ENCODE results near the gene EML1.

The EML1 gene

GRCh38 chr14:99930420-99931274 is 137.4 kb downstream of the EML1 start:
- Histone ChIP-seq H3K9ac (ENCODE audit: low read depth, low read length) (no peak overlapping the region), H3K36me3 (ENCODE audit: insufficient read depth, low read length) (no peaks in the 10 kb centered on the region), H3K4me1 (ENCODE audit: insufficient read depth, low read length) (no peaks in the 10 kb centered on the region), H3K9me3 (ENCODE audit: control insufficient read depth, insufficient read depth, low read length) (peaks cover 4% of the 10 kb centered on the region; the same call in 1 of the 2 replicates)

DNA sequence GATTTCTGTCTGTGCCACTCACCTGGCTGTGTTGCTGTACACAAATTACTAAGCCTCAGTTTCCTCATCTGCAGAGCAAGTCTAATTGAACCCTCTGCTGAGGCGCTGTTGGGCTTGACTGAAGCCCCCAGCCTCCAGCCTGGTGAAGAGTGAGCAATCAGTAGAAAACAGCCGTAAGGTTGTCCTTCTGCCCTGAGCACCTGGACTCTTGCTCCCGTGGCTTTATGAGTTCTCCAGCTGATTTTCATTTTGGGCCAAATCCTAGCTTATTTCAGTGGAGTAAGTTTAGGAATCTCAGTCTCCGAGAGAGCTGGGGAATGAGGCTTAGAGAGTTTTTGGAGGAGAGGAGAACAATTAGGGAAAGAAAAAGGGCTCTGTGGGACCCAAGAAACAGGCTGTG is 138.1 kb downstream of the EML1 start:
- peaks cover 4% of the 10 kb centered on the region; the same call in 1 of the 2 replicates for H3K9me3 ChIP-seq (ENCODE audit: control insufficient read depth, insufficient read depth, low read length)
- H3K4me1 ChIP-seq (ENCODE audit: insufficient read depth, low read length), result no peaks in the 10 kb centered on the region
- no peaks in the 10 kb centered on the region for H3K36me3 ChIP-seq (ENCODE audit: insufficient read depth, low read length)
- no peak overlapping the region for H3K9ac ChIP-seq (ENCODE audit: low read depth, low read length)

- Histone ChIP-seq H3K4me1 (ENCODE audit: insufficient read depth, low read length) (no peaks in the 10 kb centered on the region), H3K9ac (ENCODE audit: low read depth, low read length) (no peak overlapping the region), H3K9me3 (ENCODE audit: control insufficient read depth, insufficient read depth, low read length) (no peaks in the 10 kb centered on the region), H3K36me3 (ENCODE audit: insufficient read depth, low read length) (no peaks in the 10 kb centered on the region)
These were observed 142.8 kb downstream of the EML1 start for GRCh38 chr14:99936056-99936455.

DNA sequence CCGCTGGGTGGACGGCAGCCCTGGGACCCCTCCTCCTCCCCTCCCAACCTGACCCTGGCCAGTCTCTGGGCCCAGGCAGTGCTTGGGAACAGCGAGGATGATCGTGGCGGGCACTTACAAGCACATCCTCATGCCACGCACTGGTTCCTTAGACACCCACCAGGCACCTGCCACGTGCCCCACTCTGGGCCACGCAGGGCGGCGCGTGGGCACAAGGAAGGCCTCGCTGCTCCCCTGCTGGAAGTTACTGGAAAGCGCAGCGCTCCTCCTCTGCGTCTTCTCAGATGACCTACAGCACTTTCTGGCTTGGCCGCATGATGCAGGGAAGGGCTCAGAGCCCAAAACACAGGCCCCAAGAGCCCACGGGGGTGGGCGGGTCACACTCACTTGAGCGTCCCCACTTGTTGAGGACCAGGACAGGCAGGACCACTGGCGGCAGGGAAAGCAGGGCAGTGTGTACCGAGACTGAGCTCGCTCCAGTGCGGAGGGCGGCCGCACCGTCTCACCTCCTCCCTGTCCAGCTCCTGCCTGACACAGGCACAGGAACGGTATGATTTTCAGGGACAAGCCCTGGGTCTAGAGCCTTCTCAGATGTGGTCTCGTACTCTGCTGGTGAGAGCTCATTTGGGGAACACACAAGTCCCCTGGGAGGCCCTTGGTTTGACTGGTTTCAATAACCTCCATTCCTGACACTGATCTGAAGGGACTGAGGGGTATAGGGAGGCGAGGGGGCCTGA is 143.7 kb downstream of the EML1 start:
- Histone ChIP-seq H3K36me3 (ENCODE audit: insufficient read depth, low read length) (peaks cover under 1% of the 10 kb centered on the region; the same call in 1 of the 2 replicates), H3K9ac (ENCODE audit: low read depth, low read length) (no peak overlapping the region), H3K4me1 (ENCODE audit: insufficient read depth, low read length) (no peaks in the 10 kb centered on the region), H3K9me3 (ENCODE audit: control insufficient read depth, insufficient read depth, low read length) (no peaks in the 10 kb centered on the region)

DNA sequence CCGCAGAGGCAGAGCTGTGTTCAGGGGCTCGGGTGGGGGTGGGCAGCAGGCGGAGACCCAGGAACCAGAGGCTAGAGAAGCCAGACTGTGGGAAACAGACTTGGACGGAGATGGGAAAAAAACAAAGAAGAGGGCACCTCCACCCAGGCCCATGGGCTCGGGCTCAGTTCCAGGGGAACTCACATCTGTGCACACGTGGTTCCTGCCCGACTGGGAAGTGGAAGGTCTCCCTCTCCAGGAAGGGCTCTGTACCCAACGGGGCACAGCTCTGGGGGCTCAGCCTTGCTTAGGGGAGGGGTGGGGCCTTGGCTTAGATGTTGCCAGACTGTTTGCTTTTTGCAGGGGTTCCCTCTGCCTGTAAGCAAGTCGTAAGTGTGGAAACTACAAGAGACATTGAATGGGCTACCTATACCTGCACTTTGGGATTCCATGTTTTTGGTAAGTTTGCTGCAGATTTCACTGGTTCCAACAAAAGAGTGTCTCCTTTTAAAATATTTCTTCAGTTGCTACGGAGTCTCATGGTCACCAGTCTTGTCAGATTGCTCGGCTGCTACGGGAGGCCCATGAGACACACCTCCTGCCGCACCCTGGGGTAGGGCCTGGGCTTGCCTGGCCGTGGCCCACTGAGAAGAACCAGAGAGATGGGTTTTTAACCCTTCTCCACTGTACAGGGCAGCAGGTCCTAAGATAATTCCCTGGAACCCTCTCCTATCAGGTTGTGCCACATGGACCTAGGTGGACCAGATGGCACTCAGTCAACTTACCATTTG is 144.4 kb downstream of the EML1 start:
- H3K9ac ChIP-seq (ENCODE audit: low read depth, low read length), result no peak overlapping the region
- no peaks in the 10 kb centered on the region for H3K9me3 ChIP-seq (ENCODE audit: control insufficient read depth, insufficient read depth, low read length)
- no peaks in the 10 kb centered on the region for H3K4me1 ChIP-seq (ENCODE audit: insufficient read depth, low read length)
- peaks cover 3% of the 10 kb centered on the region; the same call in 1 of the 2 replicates for H3K36me3 ChIP-seq (ENCODE audit: insufficient read depth, low read length)

GRCh38 chr14:99938376-99938775 is 145.2 kb downstream of the EML1 start:
- Histone ChIP-seq H3K9me3 (ENCODE audit: control insufficient read depth, insufficient read depth, low read length) (no peaks in the 10 kb centered on the region), H3K4me1 (ENCODE audit: insufficient read depth, low read length) (no peaks in the 10 kb centered on the region), H3K9ac (ENCODE audit: low read depth, low read length) (no peak overlapping the region), H3K36me3 (ENCODE audit: insufficient read depth, low read length) (peaks cover 3% of the 10 kb centered on the region; the same call in 1 of the 2 replicates)

- Histone ChIP-seq H3K9me3 (ENCODE audit: control insufficient read depth, insufficient read depth, low read length) (no peaks in the 10 kb centered on the region), H3K4me1 (ENCODE audit: insufficient read depth, low read length) (no peaks in the 10 kb centered on the region), H3K9ac (ENCODE audit: low read depth, low read length) (no peak overlapping the region), H3K36me3 (ENCODE audit: insufficient read depth, low read length) (peaks cover 3% of the 10 kb centered on the region; the same call in 1 of the 2 replicates)
These were observed 145.7 kb downstream of the EML1 start for GRCh38 chr14:99938896-99939295.

- H3K9ac ChIP-seq (ENCODE audit: low read depth, low read length), result no peak overlapping the region
- H3K9me3 ChIP-seq (ENCODE audit: control insufficient read depth, insufficient read depth, low read length), result no peaks in the 10 kb centered on the region
- H3K4me1 ChIP-seq (ENCODE audit: insufficient read depth, low read length), result no peaks in the 10 kb centered on the region
- H3K36me3 ChIP-seq (ENCODE audit: insufficient read depth, low read length), result peaks cover 3% of the 10 kb centered on the region; the same call in 1 of the 2 replicates
These were observed 146.2 kb downstream of the EML1 start for GRCh38 chr14:99939421-99939820.

GRCh38 chr14:99940064-99940463 is 146.9 kb downstream of the EML1 start:
- Histone ChIP-seq H3K9me3 (ENCODE audit: control insufficient read depth, insufficient read depth, low read length) (no peaks in the 10 kb centered on the region), H3K4me1 (ENCODE audit: insufficient read depth, low read length) (no peaks in the 10 kb centered on the region), H3K36me3 (ENCODE audit: insufficient read depth, low read length) (peaks cover 3% of the 10 kb centered on the region; the same call in 1 of the 2 replicates), H3K9ac (ENCODE audit: low read depth, low read length) (no peak overlapping the region)

- Histone ChIP-seq H3K36me3 (ENCODE audit: insufficient read depth, low read length) (peaks cover 3% of the 10 kb centered on the region; the same call in 1 of the 2 replicates), H3K9ac (ENCODE audit: low read depth, low read length) (no peak overlapping the region), H3K4me1 (ENCODE audit: insufficient read depth, low read length) (no peaks in the 10 kb centered on the region), H3K9me3 (ENCODE audit: control insufficient read depth, insufficient read depth, low read length) (no peaks in the 10 kb centered on the region)
These were observed 148.0 kb downstream of the EML1 start for GRCh38 chr14:99941211-99941610.

DNA sequence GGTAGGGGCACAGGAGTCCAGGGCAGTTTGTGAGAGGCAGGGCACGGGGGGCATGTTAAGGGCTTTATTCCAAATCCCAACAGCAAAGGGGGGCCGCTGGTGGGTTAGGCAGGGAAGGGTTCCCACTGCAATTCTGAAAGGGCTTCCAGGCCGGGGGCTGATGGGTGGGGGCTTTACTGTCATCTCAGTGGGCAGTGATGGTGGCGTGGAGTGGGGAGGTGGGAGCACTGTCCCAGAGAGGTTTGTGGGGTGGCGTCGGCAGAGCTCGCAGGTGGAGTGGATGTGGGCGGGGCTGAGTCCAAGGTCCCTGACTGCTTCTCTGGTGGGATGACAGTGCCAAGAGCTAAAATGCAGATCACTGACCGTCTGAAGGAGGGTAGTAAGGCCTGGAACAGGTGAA is 150.4 kb downstream of the EML1 start:
- Histone ChIP-seq H3K9me3 (ENCODE audit: control insufficient read depth, insufficient read depth, low read length) (no peaks in the 10 kb centered on the region), H3K36me3 (ENCODE audit: insufficient read depth, low read length) (peaks cover 3% of the 10 kb centered on the region; the same call in 1 of the 2 replicates), H3K4me1 (ENCODE audit: insufficient read depth, low read length) (peaks cover 4% of the 10 kb centered on the region; the same call in 1 of the 2 replicates), H3K9ac (ENCODE audit: low read depth, low read length) (no peak overlapping the region)

DNA sequence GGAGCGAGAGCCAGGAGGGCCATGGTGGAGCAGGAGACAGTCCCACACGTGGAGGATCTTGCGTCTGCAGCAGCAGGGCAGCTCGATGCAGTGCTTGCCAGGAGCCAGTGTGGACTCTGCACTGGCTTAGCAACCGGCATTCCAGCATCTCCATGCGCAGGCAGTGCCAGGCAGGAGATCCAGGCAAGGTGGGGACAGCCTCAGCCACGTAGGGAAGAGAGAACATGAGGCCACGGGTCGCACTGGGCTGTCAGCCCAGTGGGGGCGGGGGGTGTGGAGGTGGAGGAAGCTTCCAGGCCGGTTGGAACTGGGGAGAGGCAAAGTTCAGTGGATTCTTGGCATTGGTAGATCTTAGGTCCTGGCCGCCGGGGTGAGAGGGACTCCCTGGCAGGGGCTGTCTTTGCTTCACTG is 151.0 kb downstream of the EML1 start:
- Histone ChIP-seq H3K9ac (ENCODE audit: low read depth, low read length) (no peak overlapping the region), H3K36me3 (ENCODE audit: insufficient read depth, low read length) (peaks cover 3% of the 10 kb centered on the region; the same call in 1 of the 2 replicates), H3K9me3 (ENCODE audit: control insufficient read depth, insufficient read depth, low read length) (no peaks in the 10 kb centered on the region), H3K4me1 (ENCODE audit: insufficient read depth, low read length) (peaks cover 4% of the 10 kb centered on the region; the same call in 1 of the 2 replicates)

GRCh38 chr14:99945732-99946651 is 152.8 kb downstream of the EML1 start:
- Histone ChIP-seq H3K36me3 (ENCODE audit: insufficient read depth, low read length) (peaks cover 3% of the 10 kb centered on the region; the same call in 1 of the 2 replicates), H3K9me3 (ENCODE audit: control insufficient read depth, insufficient read depth, low read length) (no peaks in the 10 kb centered on the region), H3K4me1 (ENCODE audit: insufficient read depth, low read length) (peaks cover 16% of the 10 kb centered on the region), H3K9ac (ENCODE audit: low read depth, low read length) (peak overlapping the region; percentile 31; the same call in 1 of the 2 replicates)

Measured in ES-I3 (cell line).